Bone marrow (tissue), 2 donors: ENCODE data around the gene PDXK.
"Not testable (repeated sequence)": the region's sequence is repeated elsewhere in the genome, so short reads cannot be mapped to it uniquely, and the experiment has no call there.

Source experiments
- DNase-seq, 2 donors: peaks; one replicate each; lab custom pipeline; 2025; lab: John Stamatoyannopoulos, UW

PDXK gene

GRCh38 chr21:43718872-43719747 is at the start of gene PDXK:
Gene PDXK (plus strand): TSS chr21:43719129. CDS start chr21:43719295, 166 bp downstream.
- DNase-seq, result peak; percentile 33 to 77

DNA sequence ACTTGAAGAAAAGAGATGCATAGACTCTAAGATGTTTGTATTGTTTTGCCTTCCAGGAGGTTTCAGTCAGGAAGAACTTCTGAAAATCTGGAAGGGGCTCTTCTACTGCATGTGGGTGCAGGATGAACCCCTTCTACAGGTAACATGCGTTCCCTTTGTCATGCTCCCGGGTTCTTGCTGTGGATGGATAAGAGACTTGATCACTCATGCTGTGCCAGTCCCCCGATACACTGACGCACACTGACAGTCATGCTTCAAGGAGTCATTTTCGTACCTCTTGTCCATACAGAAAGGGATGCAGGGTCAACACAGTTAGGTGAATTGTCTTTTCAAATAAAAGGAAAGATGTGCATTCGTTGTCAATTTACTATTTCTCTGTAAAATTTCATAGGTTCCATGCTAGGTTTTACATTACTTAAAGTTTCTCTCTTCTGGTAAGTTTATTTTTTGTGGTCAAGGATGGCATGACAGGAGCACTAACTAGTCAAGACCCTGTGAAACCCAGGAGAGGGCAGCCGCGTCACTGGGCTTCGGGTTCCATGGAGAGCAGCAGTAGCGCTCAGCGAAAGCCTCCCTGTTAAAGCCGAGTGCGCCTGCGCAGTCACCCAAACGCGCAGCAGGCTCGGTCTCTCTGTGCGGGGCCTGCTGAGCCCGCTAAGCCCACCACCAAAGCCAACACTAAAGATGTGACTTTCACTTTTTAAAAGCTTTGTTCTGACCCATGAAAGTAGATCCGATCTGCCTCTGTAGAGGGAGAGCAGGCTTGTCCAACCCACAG is 48.9 kb upstream of the PDXK start:
- DNase-seq, result no peak

- DNase-seq, result no peak
Observed at GRCh38 chr21:43675871-43676270, 43.1 kb upstream of the PDXK start.

DNA sequence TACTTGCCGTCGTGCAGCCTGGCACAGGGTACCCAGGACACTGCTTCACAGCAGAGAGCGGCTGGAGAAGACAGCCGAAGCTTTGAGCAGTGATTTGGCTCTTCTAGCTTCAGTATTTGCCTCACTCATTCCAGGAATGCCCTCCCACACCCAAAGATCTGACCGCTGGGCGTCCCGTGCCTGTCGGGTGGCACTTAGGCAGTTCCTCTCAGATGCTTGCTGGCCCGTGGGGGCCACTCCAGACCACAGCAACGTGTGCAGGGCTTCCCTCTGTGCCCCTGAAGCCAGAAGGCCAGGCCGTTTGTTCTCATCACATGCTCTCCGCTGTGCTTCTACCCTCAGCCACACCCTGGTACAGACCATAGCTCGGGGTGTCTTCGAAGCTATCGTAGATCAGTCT is 42.5 kb upstream of the PDXK start:
- no peak for DNase-seq

- no peak for DNase-seq
Observed at GRCh38 chr21:43679951-43680350, 39.0 kb upstream of the PDXK start.

GRCh38 chr21:43680421-43680820 is 38.5 kb upstream of the PDXK start:
- not testable (repeated sequence) for DNase-seq

GRCh38 chr21:43681650-43682049 is 37.3 kb upstream of the PDXK start:
- DNase-seq, result no peak

- DNase-seq, result no peak
Observed at GRCh38 chr21:43684424-43684823, 34.5 kb upstream of the PDXK start.

DNA sequence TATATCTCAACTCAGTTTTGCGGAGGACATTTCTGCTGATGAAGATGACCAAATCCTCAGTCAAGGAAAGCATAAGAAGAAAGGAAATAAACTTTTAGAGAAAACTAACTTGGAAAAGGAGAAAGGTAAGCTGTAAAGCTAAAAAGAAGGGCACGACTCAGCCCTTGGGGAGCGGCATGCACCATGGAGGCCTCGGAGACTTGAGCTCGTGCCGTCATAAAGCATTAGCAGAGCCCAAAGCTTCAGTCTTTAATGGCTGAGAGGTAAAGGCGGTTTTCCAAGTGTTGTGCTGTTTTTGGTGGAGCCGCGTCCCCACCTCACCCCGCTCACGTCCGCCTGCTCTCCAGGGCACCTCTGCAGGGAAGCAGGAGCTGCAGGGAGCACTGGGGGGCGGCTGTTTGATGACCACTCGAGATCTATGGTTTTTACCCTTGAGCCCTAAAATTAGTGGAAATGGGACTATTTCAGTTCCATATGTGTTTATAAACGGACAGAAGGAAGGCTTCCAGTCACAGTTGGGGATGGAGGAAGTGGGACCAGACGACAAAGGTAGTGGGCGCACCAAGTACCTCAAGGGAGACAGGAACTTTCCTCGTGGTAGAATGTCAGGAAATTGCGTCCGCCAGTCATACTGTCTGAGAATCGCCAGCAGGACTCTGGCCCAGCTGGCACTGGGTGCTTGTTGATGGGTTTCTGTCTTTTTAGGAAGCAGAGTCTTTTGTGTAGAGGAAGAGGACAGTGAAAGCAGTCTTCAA is 31.9 kb upstream of the PDXK start:
- no peak for DNase-seq

DNA sequence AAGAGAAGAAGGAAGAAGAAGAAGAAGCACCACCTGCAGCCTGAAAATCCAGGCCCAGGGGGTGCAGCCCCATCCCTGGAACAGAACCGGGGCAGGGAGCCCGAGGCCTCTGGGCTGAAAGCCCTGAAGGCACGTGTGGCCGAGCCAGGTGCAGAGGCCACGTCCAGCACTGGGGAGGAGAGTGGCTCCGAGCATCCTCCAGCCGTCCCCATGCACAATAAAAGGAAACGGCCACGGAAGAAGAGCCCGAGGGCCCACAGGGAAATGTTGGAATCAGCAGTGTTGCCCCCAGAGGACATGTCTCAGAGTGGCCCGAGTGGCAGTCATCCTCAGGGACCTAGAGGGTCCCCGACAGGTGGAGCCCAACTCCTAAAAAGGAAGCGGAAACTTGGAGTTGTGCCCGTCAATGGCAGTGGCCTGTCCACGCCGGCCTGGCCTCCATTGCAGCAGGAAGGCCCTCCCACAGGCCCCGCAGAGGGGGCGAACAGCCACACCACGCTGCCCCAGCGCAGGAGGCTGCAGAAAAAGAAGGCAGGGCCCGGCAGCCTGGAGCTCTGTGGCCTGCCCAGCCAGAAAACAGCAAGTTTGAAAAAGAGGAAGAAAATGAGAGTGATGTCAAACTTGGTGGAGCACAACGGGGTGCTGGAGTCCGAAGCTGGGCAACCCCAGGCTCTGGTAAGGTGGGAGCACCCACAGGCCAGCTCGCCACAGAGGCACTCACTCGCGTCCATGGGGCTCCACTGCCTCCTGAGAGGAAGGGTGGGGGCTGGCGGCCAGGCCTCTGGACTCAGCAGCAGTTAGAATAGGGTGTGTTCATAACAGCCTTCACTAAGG is 31.1 kb upstream of the PDXK start:
- DNase-seq, result no peak

DNA sequence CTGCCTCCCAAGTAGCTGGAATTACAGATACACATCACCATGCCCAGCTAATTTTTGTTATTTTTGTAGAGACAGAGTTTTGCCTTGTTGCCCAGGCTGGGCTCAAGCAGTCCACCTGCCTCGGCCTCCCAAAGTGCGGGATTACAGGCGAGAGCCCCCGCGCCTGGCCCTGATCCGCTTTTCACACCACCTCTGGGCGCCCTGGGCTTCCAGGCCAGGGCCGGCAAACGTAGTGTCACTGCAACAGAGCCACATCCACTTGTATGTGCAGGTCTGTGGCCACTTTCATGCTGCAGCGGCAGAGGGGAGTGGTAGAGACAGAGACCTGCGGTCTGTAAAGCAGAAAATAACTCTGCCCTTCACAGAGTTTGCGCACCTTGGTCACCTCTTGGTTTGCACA is 30.0 kb upstream of the PDXK start:
- DNase-seq, result no peak

- no peak for DNase-seq
Observed at GRCh38 chr21:43689556-43690337, 29.2 kb upstream of the PDXK start.

DNA sequence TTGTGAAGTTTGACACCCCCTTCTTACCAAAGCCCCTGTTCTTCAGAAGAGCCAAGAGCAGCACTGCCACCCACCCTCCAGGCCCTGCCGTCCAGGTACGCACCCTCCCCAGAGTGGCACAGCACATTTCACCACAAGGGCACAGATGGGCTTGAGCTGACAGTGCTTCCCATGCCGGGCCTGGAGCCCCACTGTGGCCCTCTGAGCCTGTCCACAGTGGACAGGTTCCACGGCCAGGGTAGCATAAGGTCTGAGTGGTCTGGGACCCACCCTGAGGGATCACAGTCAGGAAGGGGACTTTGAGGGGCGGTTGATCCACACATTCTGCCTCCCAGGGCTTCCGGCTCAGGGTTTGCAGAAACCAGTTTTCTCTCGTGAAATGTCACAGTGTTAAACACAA is 28.6 kb upstream of the PDXK start:
- DNase-seq, result no peak

DNA sequence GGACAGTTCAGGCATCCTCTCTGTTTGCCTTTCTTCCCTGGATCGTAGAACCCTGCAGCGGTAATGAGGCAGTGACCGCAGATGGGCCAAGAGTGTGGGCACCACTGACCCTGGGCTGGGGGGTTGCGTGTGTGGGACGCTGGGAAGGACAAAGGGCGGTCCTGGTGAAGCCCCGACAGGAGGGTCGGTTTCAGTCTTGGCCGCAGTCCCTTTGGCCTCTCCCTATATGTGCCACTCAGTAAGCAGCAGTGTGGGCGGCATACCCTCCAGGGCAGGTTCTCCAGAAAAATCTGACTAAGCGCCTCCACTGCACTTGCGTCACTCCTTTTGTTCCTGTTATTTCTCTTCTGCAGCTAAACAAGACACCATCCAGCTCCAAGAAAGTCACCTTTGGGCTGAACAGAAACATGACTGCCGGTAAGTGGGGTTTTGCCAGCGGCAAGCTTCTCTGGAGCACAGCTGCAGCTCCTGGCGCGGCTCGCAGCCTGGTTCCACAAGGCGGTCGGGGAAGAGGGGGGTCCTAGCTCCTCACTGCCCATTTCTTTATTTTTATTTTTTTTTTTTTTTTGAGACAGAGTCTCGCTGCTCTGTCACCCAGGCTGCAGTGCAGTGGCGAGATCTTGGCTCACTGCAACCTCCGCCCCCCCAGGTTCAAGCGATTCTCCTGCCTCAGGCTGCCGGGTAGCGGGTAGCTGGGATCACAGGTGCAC is 27.7 kb upstream of the PDXK start:
- DNase-seq, result no peak

GRCh38 chr21:43691801-43692200 is 27.1 kb upstream of the PDXK start:
- no peak for DNase-seq

- no peak for DNase-seq
Observed at GRCh38 chr21:43692949-43693348, 26.0 kb upstream of the PDXK start.

DNA sequence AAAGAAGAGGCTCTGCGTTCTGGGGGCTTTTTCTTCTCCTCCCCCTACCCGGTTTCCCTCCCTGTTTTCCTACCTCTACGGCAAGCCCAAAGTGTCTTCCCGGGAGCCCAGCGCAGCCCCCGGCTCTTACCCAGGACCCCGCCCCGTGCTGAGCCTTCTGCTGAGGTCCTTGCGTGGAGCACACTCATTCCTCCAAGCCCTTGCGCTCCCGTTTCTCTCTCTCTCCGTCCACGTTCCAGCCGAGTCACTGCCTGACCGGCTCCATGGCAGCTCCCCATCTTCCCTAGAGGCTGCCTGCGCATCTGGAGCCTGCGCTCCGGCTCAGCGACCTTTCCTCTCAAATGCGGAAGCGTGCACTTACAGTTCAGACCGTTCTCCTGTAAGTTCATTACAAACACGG is 24.9 kb upstream of the PDXK start:
- DNase-seq, result no peak

GRCh38 chr21:43694437-43695079 is 24.4 kb upstream of the PDXK start:
- no peak for DNase-seq

DNA sequence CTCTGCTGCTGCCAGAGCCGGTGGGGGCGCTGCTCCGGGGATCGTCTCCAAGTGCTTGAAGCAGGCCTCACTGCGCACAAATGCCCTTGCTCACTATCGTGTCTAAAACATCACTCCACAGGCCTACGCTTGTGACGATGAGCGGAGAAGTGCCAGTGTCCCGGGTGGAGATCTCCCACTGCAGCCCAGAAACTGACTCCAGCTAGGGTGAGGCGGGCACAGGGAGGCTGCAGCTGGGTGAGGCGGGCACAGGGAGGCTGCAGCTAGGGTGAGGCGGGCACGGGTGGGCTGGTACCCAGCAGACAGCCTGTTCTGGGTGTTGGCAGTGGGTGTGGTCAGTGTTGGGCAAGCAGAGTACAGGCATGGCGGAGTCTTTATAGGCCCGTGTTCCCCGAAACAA is 22.7 kb upstream of the PDXK start:
- no peak for DNase-seq
